H1 (cell line): ENCODE results near the gene TMEM161B. TPM values are rescaled to one million over a fixed set of nuclear protein-coding genes. Genes with fewer than 3 reads are reported as not detected.

Experiments used
- CTCF ChIA-PET: fragments of 300-600 bp; sonication (Branson Sonifier 250); formaldehyde crosslinking; loops from one replicate; lab custom pipeline; 2021; ENCODE audit not compliant: partially characterized antibody; lab: Charles Lee
- POLR2A ChIA-PET: fragments of 300-600 bp; sonication (Branson Sonifier 250); formaldehyde crosslinking; loops from one replicate; lab custom pipeline; 2021; ENCODE audit warnings: inconsistent platforms; ENCODE audit not compliant: partially characterized antibody; lab: Charles Lee
- DNase-seq, 2 experiments: peaks; one replicate each; pipeline versions ENCODE4 v3.0.0 to v3.0.0-alpha.2; 2010 to 2022; ENCODE audit warnings: low spot score in 2 of 2, low read depth in 1 of 2, mixed read lengths in 1 of 2
- FAIRE-seq: peaks from 2 replicates; lab custom pipeline; 2011; peaks lifted over from hg19 to GRCh38; lab: Jason Lieb, UNC
- H2AFZ ChIP-seq: 2 replicates; pipeline ENCODE4 v1.8.1; 2012; ENCODE audit warnings: low read length, inconsistent platforms
- H2AK5ac ChIP-seq: 2 replicates; pipeline ENCODE4 v1.6.1; 2013; ENCODE audit warnings: low read depth, low read length
- H2BK120ac ChIP-seq: replicated peaks from 2 replicates; pipeline ENCODE3; 2013; ENCODE audit warnings: low read depth, low read length, inconsistent platforms
- H2BK12ac ChIP-seq: 2 replicates; pipeline ENCODE4 v1.6.1; 2013; ENCODE audit warnings: low read depth, low read length
- H2BK15ac ChIP-seq: 2 replicates; pipeline ENCODE4 v1.6.1; 2013; ENCODE audit warnings: low read length
- H2BK20ac ChIP-seq: 2 replicates; pipeline ENCODE4 v1.6.1; 2013; ENCODE audit warnings: low read length
- H2BK5ac ChIP-seq: 2 replicates; pipeline ENCODE4 v1.6.1; 2013; ENCODE audit warnings: low read depth, low read length
- H3K14ac ChIP-seq: 2 replicates; pipeline ENCODE4 v1.6.1; 2013; ENCODE audit warnings: inconsistent platforms; ENCODE audit not compliant: insufficient read length
- H3K18ac ChIP-seq: 2 replicates; pipeline ENCODE4 v1.6.1; 2013; ENCODE audit warnings: low read length; ENCODE audit errors: extremely low read depth
- H3K23ac ChIP-seq: 2 replicates; pipeline ENCODE4 v1.6.1; 2013; ENCODE audit warnings: inconsistent platforms; ENCODE audit not compliant: insufficient read length
- H3K23me2 ChIP-seq: 2 replicates; pipeline ENCODE4 v1.6.1; 2013; ENCODE audit warnings: low read depth, low read length
- H3K27ac ChIP-seq: 2 replicates; pipeline ENCODE4 v1.6.1; 2011; ENCODE audit warnings: low read depth, low read length, inconsistent platforms
- H3K27me3 ChIP-seq, 4 experiments: replicated peaks in 1 of 4; 1 replicate in 1 of 4; 2 replicates in 3 of 4; pipeline versions ENCODE4 v1.6.1 to v1.8.1; 2011 to 2013; ENCODE audit warnings: low read length in 3 of 4, mild to moderate bottlenecking in 3 of 4, inconsistent platforms in 2 of 4, mixed read lengths in 2 of 4, moderate library complexity in 1 of 4; ENCODE audit not compliant: control insufficient read depth in 3 of 4, insufficient read depth in 3 of 4; ENCODE audit errors: extremely low read depth in 1 of 4
- H3K36me3 ChIP-seq, 4 experiments: 2 replicates each; pipeline versions ENCODE4 v1.6.1 to v1.8.1; 2011 to 2013; ENCODE audit warnings: mild to moderate bottlenecking in 4 of 4, low read length in 3 of 4, moderate library complexity in 2 of 4, control low read depth in 1 of 4, inconsistent platforms in 1 of 4; ENCODE audit not compliant: insufficient read depth in 4 of 4, control insufficient read depth in 2 of 4
- H3K4ac ChIP-seq: replicated peaks from 2 replicates; pipeline ENCODE3; 2013; ENCODE audit warnings: low read length, low read depth, mixed read lengths, inconsistent platforms; ENCODE audit not compliant: insufficient read length
- H3K4me1 ChIP-seq, 4 experiments: replicated peaks in 1 of 4; 1 replicate in 1 of 4; 2 replicates in 3 of 4; pipeline versions ENCODE4 v1.6.1 to v1.8.1; 2011 to 2013; ENCODE audit warnings: low read length in 3 of 4, inconsistent platforms in 2 of 4, mixed read lengths in 1 of 4; ENCODE audit not compliant: insufficient read depth in 4 of 4, control insufficient read depth in 3 of 4
- H3K4me2 ChIP-seq, 2 experiments: 2 replicates each; pipeline versions ENCODE4 v1.6.1 to v1.8.1; 2011 to 2013; ENCODE audit warnings: low read depth in 2 of 2, low read length in 2 of 2, control low read depth in 1 of 2, inconsistent platforms in 1 of 2, mild to moderate bottlenecking in 1 of 2; ENCODE audit not compliant: insufficient read depth in 1 of 2
- H3K4me3 ChIP-seq, 4 experiments: fragments of 200-600, 300-600 bp in 1 of 4; sonication (generic), shearing (Covaris generic), sonication (Bioruptor Twin) in 1 of 4; 2 replicates each; pipeline versions ENCODE4 v1.5.1 to v1.8.1; 2011 to 2016; ENCODE audit warnings: low read length in 4 of 4, low read depth in 3 of 4, control low read depth in 2 of 4, inconsistent platforms in 2 of 4, mild to moderate bottlenecking in 2 of 4, mixed read lengths in 1 of 4, moderate library complexity in 1 of 4; ENCODE audit not compliant: insufficient read depth in 2 of 4; ENCODE audit errors: extremely low read depth in 1 of 4
- H3K56ac ChIP-seq: replicated peaks from 2 replicates; pipeline ENCODE3; 2013; ENCODE audit warnings: low read depth, mild to moderate bottlenecking, mixed read lengths, low read length, inconsistent platforms; ENCODE audit not compliant: insufficient read length
- H3K79me1 ChIP-seq: 2 replicates; pipeline ENCODE4 v1.6.1; 2013; ENCODE audit warnings: low read depth, low read length, control low read depth
- H3K79me2 ChIP-seq, 2 experiments: 2 replicates each; pipeline versions ENCODE4 v1.6.1 to v1.8.1; 2012 to 2013; ENCODE audit warnings: low read length in 2 of 2, mild to moderate bottlenecking in 2 of 2, inconsistent platforms in 1 of 2; ENCODE audit not compliant: insufficient read depth in 2 of 2, control insufficient read depth in 1 of 2
- H3K9ac ChIP-seq, 4 experiments: replicated peaks in 1 of 4; 1 replicate in 1 of 4; 2 replicates in 3 of 4; pipeline versions ENCODE4 v1.6.1 to v1.8.1; 2011 to 2013; ENCODE audit warnings: low read depth in 3 of 4, low read length in 3 of 4, control low read depth in 2 of 4, mild to moderate bottlenecking in 2 of 4, moderate library complexity in 2 of 4, inconsistent platforms in 1 of 4; ENCODE audit errors: extremely low read depth in 1 of 4
- H3K9me3 ChIP-seq, 2 experiments: 2 replicates each; pipeline versions ENCODE4 v1.6.1 to v1.8.1; 2012 to 2013; ENCODE audit warnings: mild to moderate bottlenecking in 2 of 2, moderate library complexity in 2 of 2, control low read depth in 1 of 2, inconsistent platforms in 1 of 2, low read depth in 1 of 2, low read length in 1 of 2, mixed read lengths in 1 of 2; ENCODE audit not compliant: insufficient read depth in 2 of 2
- H4K20me1 ChIP-seq, 2 experiments: replicated peaks in 1 of 2; 2 replicates each; pipeline versions ENCODE3 to v1.8.1; 2011 to 2013; ENCODE audit warnings: inconsistent platforms in 2 of 2, low read length in 2 of 2, mild to moderate bottlenecking in 1 of 2; ENCODE audit not compliant: insufficient read depth in 2 of 2, control insufficient read depth in 1 of 2
- H4K5ac ChIP-seq: 2 replicates; pipeline ENCODE4 v1.6.1; 2013; ENCODE audit warnings: low read length, low read depth, mixed read lengths, inconsistent platforms; ENCODE audit not compliant: insufficient read length
- H4K8ac ChIP-seq: 2 replicates; pipeline ENCODE4 v1.8.0; 2013; ENCODE audit warnings: mild to moderate bottlenecking, moderate library complexity, low read length, inconsistent platforms; ENCODE audit not compliant: insufficient read depth; ENCODE audit errors: extremely low read depth
- H4K91ac ChIP-seq: replicated peaks from 2 replicates; pipeline ENCODE3; 2013; ENCODE audit warnings: low read length, mixed read lengths, inconsistent platforms; ENCODE audit not compliant: insufficient read length
- CBX8 ChIP-seq: fragments of 300-800, 300-1000 bp; sonication (generic); IDR thresholded peaks from 2 replicates; pipeline ENCODE4 v1.7.1; 2016; ENCODE audit warnings: low read depth, low read length, borderline replicate concordance
- CEBPB ChIP-seq: IDR thresholded peaks from 2 replicates; pipeline ENCODE4 v1.6.1; 2012; ENCODE audit warnings: low read depth, low read length
- CREB1 ChIP-seq: IDR thresholded peaks from 2 replicates; pipeline ENCODE4 v1.6.1; 2012; ENCODE audit warnings: inconsistent platforms
- HDAC2 ChIP-seq, 2 experiments: fragments of 300-600 bp in 1 of 2; sonication (generic) in 1 of 2; IDR thresholded peaks; 2 replicates each; pipeline ENCODE4 v1.6.1; 2011 to 2012; ENCODE audit warnings: low read depth in 2 of 2, low read length in 2 of 2, mild to moderate bottlenecking in 2 of 2, moderate library complexity in 2 of 2, borderline replicate concordance in 1 of 2, inconsistent platforms in 1 of 2
- HDAC6 ChIP-seq: IDR thresholded peaks from one replicate; pipeline ENCODE4 v1.7.1; 2012; ENCODE audit warnings: low read depth, mild to moderate bottlenecking, inconsistent platforms, low read length, moderate library complexity
- KDM4A ChIP-seq: IDR thresholded peaks from one replicate; pipeline ENCODE4 v1.7.1; 2012; ENCODE audit warnings: low read depth, mild to moderate bottlenecking, moderate library complexity, low read length, inconsistent platforms; ENCODE audit not compliant: severe bottlenecking
- KDM5A ChIP-seq: fragments of 200-600 bp; IDR thresholded peaks from 2 replicates; pipeline ENCODE4 v1.7.1; 2012; ENCODE audit warnings: mild to moderate bottlenecking, low read length, inconsistent platforms, mixed read lengths
- PHF8 ChIP-seq: fragments of 200-600 bp; sonication (generic); conservative IDR thresholded peaks from 2 replicates; pipeline ENCODE4 v1.7.1; 2012; ENCODE audit warnings: low read depth, mild to moderate bottlenecking, inconsistent platforms, low read length, moderate library complexity
- POU5F1 ChIP-seq: IDR thresholded peaks from 2 replicates; pipeline ENCODE4 v1.6.1; 2011; ENCODE audit warnings: low read depth, mild to moderate bottlenecking, low read length, moderate library complexity
- RAD21 ChIP-seq, 2 experiments: IDR thresholded peaks in 1 of 2; conservative IDR thresholded peaks in 1 of 2; 2 replicates each; pipeline ENCODE4 v1.6.1; 2011; ENCODE audit warnings: low read depth in 2 of 2, low read length in 2 of 2, improper control_type of control experiment in 1 of 2, inconsistent platforms in 1 of 2, mild to moderate bottlenecking in 1 of 2, moderate library complexity in 1 of 2
- SAP30 ChIP-seq: fragments of 300-600 bp; sonication (generic); IDR thresholded peaks from 2 replicates; pipeline ENCODE4 v1.7.1; 2012; ENCODE audit warnings: low read length, moderate library complexity, mild to moderate bottlenecking, inconsistent platforms; ENCODE audit not compliant: insufficient read depth, insufficient replicate concordance
- YY1 ChIP-seq: IDR thresholded peaks from 2 replicates; pipeline ENCODE4 v1.6.1; 2011; ENCODE audit warnings: low read depth, mild to moderate bottlenecking, low read length
- polyA plus RNA-seq, 7 experiments: library from polyadenylated mRNA; depleted of rRNA in 3 of 7; stranded (reverse) in 5 of 7; unstranded in 2 of 7; fragments of >200 nt in 5 of 7; fragments of 200-250 nt in 2 of 7; gene quantifications; 1 replicate in 5 of 7; 2 replicates in 1 of 7; 4 replicates in 1 of 7; pipeline versions ENCODE4 v1.2.1 to v1.2.3, GENCODE V29; 2011 to 2013; ENCODE audit warnings: missing spikeins in 2 of 7, mixed read lengths in 2 of 7
- total RNA-seq: library from RNA; stranded (reverse); fragmentation: NEBNext Ultra II Directional; extraction: Animal tissue kit (Norgen Biotek cat#: 25700); gene quantifications from 2 replicates; pipeline ENCODE4 v1.2.1, GENCODE V29; 2021

The TMEM161B gene
- total and polyA plus RNA-seq, 2 of the 8 experiments (the other 6 are each of a cell fraction or from before 2014, with no cell fraction given), result 7.4 to 13.8 TPM

- Histone ChIP-seq H2BK12ac (no peak overlapping the region), H2BK15ac (no peak overlapping the region), H3K4ac (no peak overlapping the region), H3K56ac (no peak overlapping the region), H3K18ac (no peak overlapping the region), H3K14ac (no peak overlapping the region), H2BK120ac (no peak overlapping the region), H3K36me3 (peaks cover 0 to 11% (median 5%) of the 10 kb centered on the region in 4 experiments; a peak in 5 of 8 replicates), H3K79me2 (no peaks in the 10 kb centered on the region), H3K9ac (no peak overlapping the region), H3K79me1 (no peaks in the 10 kb centered on the region), H2BK5ac (no peak overlapping the region), H2AFZ (no peak overlapping the region), H2BK20ac (no peak overlapping the region), H4K8ac (no peak overlapping the region), H3K27me3 (no peaks in the 10 kb centered on the region), H3K4me3 (no peak overlapping the region), H4K91ac (no peak overlapping the region), H3K27ac (no peak overlapping the region), H3K4me2 (no peak overlapping the region), H3K9me3 (no peaks in the 10 kb centered on the region), H4K20me1 (no peaks in the 10 kb centered on the region), H2AK5ac (no peak overlapping the region), H3K4me1 (no peaks in the 10 kb centered on the region), H4K5ac (no peak overlapping the region), H3K23me2 (no peaks in the 10 kb centered on the region), H3K23ac (no peak overlapping the region)
- POLR2A ChIA-PET, result no interaction called here
- CTCF ChIA-PET, result no interaction called here
- DNase-seq, result no peak
- FAIRE-seq, result no peak
- TF ChIP-seq KDM5A (no peak), KDM4A (no peak), CREB1 (no peak), RAD21 (IDR thresholded peaks at IDR 0.05 in 1 of 2, conservative IDR thresholded peaks at IDR 0.05 in 1 of 2; ENCODE audit: low read depth in 2 of 2, low read length in 2 of 2) (no peak), POU5F1 (no peak), SAP30 (no peak), PHF8 (no peak), CBX8 (no peak), HDAC2 (IDR thresholded peaks at IDR 0.05; ENCODE audit: borderline replicate concordance in 1 of 2, low read depth in 2 of 2, low read length in 2 of 2) (no peak), HDAC6 (no peak), CEBPB (no peak), YY1 (no peak)
Observed at GRCh38 chr5:88195636-88196035, 73.0 kb downstream of the TMEM161B start.
